HG03175 (cell line): Measurements from ENCODE around the gene ELF1.
"Not testable (repeated sequence)": the region's sequence is repeated elsewhere in the genome, so short reads cannot be mapped to it uniquely, and the experiment has no call there.

Experiments used
- ATAC-seq: cut with Tn5 transposase; IDR thresholded peaks from one replicate; pipeline ENCODE4 v1.9.1; 2021; ENCODE audit warnings: mild to moderate bottlenecking, moderate library complexity; ENCODE audit not compliant: unreplicated experiment

Gene ELF1

DNA sequence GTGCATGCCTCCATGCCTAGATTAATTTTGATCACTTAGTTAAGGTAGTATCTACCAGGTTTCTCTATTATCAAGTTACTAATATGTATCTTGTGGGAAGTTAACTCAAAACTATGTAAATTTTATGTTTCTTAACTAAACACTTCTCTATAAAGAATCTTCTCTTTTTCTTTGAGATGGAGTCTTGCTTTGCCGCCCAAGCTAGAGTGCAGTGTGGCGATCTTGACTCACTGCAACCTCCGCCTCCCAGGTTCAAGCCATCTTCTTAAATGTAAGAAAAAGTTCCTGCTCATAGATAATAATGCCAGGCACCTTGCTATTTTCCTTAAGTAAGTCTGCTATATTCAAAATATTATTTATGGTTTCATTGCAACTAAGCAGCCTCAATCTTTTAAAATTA is 58.4 kb downstream of the ELF1 start:
- no peak for ATAC-seq

DNA sequence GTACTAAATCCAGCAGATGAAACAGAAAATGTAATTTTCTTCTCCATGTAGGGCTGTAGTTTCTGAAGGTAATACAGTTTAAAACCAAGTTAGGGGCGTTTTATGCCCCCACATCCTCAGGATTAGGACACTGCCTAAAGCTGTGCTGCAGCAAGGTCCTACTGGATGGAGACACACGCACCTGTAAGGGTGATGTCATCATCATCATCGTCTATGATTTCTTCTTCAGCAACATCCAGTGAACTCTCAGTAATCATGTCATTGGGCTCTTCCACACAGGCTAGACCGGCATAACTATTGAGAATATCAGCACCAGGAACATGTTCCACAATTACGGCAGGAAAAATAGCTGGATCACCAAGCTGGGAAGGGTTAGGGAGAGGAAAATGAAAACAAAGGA is 60.5 kb downstream of the ELF1 start:
- no peak for ATAC-seq

- no peak for ATAC-seq
These were observed 72.6 kb downstream of the ELF1 start for GRCh38 chr13:40946485-40946884.

DNA sequence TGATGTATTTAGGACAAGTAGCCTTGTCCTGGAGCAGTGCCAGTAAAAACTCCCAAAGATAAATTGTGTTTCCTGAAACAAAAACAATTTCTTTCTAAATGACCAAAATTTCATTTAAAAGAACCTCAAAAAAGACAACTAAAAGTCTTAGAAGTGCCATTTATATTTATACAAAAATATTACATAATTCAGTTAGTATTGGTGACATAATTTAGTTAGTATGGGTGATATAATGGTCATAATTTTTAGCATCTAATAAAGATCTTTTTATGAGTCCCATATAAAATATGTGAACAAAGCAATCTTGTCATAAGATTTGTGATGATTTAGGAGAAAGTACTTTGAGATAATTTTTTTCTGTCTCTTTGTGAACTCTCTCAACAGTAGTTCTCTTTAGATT is 76.0 kb downstream of the ELF1 start:
- ATAC-seq: no peak

DNA sequence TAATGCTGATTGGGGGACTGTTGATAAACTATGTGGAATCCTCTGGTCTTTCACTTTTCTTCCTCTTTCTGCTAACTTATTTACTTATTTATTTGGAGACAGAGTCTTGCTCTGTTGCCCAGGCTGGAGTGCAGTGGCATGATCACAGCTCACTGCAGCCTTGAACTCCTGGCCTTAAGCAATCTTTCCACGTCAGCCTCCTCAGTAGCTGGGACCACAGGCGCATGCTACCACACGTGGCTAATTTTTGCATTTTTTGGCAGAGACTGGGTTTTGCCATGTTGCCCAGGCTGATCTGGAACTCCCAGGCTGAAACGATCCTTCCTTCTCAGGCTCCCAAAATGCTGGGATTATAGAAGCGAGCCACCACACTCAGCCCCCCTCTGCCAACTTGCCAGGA is 77.5 kb downstream of the ELF1 start:
- no peak for ATAC-seq

- no peak for ATAC-seq
These were observed 78.3 kb downstream of the ELF1 start for GRCh38 chr13:40940841-40941240.

DNA sequence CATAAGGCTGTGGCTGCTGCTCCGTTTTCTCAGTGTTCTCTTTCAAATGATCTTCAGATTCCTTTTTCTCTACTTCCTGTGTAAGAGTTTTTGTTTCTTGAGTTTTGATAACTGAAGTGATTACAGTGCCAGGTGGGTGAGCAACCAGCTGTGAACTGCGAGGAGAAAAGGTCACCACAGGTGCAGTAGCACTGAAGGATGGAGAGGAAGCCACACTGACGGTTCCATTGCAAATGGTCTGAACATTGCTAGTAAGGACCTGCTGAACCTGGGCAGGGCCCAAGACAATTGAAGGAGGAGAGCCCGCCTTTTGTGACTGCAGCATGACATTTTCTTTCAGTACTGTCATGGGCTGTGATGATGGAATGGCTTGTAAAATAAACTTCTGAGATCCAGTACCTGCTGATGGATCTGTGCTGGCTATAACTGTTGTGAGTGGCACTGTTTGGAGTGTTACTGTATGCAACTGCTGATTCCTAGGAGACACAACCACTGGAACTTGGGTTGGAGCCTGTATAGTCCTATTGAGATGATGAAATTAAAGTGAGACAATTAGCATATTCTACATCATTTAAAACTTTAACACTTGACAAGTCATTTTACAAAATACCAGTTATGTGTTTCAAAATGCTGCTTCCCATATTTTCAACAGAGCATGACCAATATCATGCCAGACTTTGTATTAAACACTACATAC is 85.5 kb downstream of the ELF1 start:
- no peak for ATAC-seq

DNA sequence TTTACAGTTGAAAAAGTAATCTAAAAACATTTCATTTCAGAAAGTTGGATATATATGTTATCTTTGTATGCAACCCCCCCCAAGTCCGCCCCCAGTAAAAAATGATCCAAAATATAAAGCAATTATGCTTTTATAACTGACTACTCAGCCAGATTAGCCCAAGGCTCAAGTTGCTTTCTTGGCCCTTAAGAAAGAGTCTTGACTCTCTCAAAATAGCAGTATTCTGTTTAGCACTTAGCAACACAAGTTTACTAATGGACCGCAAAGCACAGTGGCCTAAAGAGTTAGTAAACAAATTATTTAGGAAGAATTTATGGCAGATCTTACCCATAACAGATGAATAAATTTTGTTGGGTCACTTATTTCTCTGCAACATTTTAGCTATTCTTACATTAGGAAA is 86.9 kb downstream of the ELF1 start:
- ATAC-seq: no peak

DNA sequence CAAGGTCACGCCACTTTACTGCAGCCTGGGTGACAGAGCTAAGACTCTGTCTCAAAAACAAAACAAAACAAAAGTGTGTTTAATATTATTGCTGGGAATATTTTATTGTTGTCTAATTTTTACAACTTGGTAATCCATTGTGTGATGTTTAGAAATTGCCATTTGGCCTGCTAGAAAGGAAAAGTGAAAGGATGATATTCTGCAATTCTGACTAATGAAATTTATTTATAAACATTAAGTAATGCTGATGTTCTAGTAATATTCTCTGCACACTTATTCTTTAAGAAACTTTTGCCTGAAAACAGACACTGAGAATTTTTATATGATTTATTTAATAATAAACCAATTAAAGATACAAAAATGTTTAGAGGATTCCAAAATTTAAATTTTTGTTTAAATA is 87.4 kb downstream of the ELF1 start:
- no peak for ATAC-seq

DNA sequence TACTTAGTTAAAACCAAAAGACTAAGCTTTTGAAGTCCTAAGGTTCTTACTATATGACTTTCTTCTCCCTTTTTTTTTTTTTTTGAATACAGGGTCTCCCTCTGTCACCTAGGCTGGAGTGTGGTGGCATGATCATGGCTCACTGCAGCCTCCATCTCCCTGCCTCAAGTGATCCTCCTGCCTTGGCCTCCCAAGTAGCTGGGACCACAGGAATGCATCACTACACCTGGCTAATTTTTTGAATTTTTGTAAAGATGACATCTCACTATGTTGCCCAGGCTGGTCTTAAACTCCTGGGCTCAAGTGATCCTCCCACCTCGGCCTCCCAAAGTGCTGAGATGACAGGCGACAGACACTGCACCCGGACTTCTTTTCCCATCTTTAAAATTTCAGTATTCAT is 89.2 kb downstream of the ELF1 start:
- not testable (repeated sequence) for ATAC-seq

GRCh38 chr13:40928980-40929379 is 90.1 kb downstream of the ELF1 start:
- ATAC-seq: no peak

GRCh38 chr13:40927929-40928328 is 91.2 kb downstream of the ELF1 start:
- no peak for ATAC-seq

- no peak for ATAC-seq
These were observed 95.2 kb downstream of the ELF1 start for GRCh38 chr13:40923867-40924266.

GRCh38 chr13:40922437-40923040 is 96.6 kb downstream of the ELF1 start:
- no peak for ATAC-seq

GRCh38 chr13:40920826-40921225 is 98.3 kb downstream of the ELF1 start:
- no peak for ATAC-seq

DNA sequence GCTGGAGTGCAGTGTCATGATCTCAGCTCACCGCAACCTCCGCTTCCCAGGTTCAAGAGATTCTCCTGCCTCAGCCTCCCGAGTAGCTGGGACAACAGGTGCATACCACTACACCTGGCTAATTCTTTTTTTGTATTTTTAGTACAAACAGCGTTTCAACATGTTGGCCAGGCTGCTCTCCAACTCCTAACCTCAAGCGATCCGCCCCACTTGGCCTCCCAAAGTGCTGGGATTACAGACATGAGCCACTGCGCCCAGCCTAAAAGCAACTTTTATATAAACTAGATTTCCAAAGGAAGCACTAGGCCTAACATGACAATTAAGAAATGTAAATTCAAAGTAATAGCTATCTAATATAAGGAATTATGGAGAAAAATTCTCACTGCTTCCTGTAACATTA is 99.2 kb downstream of the ELF1 start:
- not testable (repeated sequence) for ATAC-seq

- ATAC-seq: no peak
These were observed 102.7 kb downstream of the ELF1 start for GRCh38 chr13:40916207-40916998.

GRCh38 chr13:40914863-40915262 is 104.3 kb downstream of the ELF1 start:
- not testable (repeated sequence) for ATAC-seq

DNA sequence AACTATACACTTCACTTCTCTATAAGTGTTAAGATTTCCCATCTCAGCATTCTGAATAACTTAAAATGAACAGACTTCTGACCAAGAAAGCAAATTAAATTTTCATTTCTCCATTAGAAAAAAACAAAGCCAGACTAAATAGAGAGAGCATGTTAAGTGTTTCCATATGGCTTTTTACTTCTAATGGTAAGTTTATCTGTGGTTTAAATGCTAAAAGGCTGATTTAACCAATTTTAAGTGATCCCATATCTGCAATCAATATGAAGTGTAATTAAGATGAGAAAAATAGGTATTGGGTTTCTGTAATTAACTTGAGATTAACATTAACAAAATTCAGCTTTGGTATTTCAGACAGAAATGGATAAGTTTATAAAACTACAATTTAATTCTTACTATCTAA is 107.8 kb downstream of the ELF1 start:
- ATAC-seq: no peak

DNA sequence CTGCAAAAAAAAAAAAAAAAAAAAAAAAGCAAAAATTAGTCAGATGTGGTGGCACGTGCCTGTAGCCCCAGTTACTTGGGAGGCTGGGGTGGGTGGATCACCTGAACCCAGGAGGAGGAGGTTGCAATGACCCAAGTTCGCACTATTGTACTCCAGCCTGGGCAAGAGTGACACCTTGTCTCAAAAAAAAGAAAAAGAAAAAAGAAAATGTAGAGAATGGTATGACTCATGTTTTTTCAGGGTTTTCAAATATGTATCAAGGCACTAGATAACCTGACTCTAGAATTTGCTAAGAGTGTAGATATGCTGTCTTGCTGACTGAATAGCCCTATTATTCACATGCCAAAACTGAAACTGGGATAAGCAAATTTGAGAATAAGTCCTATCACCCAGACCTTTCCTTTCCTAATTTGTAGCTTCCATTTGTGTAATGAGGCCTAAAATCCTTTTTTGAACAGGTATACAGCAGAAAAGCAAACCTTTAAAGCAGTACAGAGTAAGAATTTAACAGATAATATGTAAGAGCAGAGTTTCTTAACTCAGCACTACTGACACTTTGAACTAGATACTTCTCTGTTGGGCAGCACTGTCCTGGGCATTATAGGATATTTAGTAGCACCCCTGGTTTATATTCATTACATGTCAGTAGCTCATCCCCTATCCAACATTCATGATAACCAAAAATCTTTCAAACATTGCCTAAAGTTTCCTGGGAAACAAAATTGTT is 108.6 kb downstream of the ELF1 start:
- no peak for ATAC-seq

DNA sequence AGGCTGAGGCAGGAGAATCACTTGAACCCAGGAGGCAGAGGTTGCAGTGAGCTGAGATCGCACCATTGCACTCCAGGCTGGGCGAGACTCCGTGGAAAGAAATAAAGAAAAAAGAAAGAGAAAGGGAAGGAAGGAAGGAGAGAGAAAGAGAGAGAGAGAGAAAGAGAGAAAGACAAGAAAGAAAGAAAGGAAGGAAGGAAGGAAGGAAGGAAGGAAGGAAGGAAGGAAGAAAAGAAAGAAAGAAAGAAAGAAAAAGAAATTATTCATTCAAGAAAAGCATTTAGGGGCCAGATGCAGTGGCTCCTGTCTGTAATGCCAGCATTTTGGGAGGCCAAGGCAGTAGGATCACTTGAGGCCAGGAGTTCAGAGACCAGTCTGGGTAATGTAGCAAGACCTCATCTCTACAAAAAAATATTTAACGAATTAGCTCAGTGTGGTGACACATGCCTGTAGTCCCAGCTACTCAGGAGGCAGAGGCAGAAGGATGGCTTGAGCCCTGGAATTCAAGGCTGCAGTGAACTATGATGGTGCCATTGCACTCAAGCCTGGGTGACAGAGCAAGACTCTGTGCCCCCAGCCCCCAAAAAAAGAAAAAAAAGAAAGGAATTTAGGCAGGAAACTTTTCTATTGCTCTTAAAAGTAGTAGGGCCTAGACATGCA is 109.4 kb downstream of the ELF1 start:
- not testable (repeated sequence) for ATAC-seq
